HFFc6 (cell line): ENCODE data around the gene SELENOV. TPM values are rescaled to one million over a fixed set of nuclear protein-coding genes. Genes with fewer than 3 reads are reported as not detected.

Experiments
- DNase-seq: peaks from one replicate; pipeline ENCODE4 v3.0.0-alpha.2; 2018
- H3K27ac Mint-ChIP-seq: 2 replicates; pipeline ENCODE4 v1.8.0; 2020; ENCODE audit warnings: mild to moderate bottlenecking, mixed read lengths
- H3K27me3 Mint-ChIP-seq: 2 replicates; pipeline ENCODE4 v1.8.0; 2021; ENCODE audit warnings: mild to moderate bottlenecking, moderate library complexity, mixed read lengths; ENCODE audit not compliant: insufficient read depth
- H3K36me3 Mint-ChIP-seq: 2 replicates; pipeline ENCODE4 v1.8.0; 2021; ENCODE audit warnings: low read depth, mixed read lengths
- H3K4me1 Mint-ChIP-seq: 2 replicates; pipeline ENCODE4 v1.8.0; 2020; ENCODE audit warnings: low read depth, mixed read lengths
- H3K4me3 Mint-ChIP-seq: 2 replicates; pipeline ENCODE4 v1.8.0; 2020; ENCODE audit warnings: mild to moderate bottlenecking, moderate library complexity, mixed read lengths
- H3K9me3 Mint-ChIP-seq: 2 replicates; pipeline ENCODE4 v1.8.0; 2020; ENCODE audit warnings: mild to moderate bottlenecking, mixed read lengths
- total RNA-seq, 6 experiments: library from RNA; stranded (reverse); fragmentation: NEBNext Ultra II Directional; extraction: Animal tissue kit (Norgen Biotek cat#: 25700); gene quantifications; 2 replicates in 1 of 6; 3 replicates in 5 of 6; pipeline ENCODE4 v1.2.3, GENCODE V29; 2021
- TF ChIP-seq, protein P1 (sequence below): fragments of 200-600 bp; sonication (generic); IDR thresholded peaks from 2 replicates; pipeline ENCODE4 v1.5.0; 2021; ENCODE audit warnings: antibody characterized with exemption, mild to moderate bottlenecking

The SELENOV gene
- total RNA-seq, 6 experiments from 2014 or later = not detected

DNA sequence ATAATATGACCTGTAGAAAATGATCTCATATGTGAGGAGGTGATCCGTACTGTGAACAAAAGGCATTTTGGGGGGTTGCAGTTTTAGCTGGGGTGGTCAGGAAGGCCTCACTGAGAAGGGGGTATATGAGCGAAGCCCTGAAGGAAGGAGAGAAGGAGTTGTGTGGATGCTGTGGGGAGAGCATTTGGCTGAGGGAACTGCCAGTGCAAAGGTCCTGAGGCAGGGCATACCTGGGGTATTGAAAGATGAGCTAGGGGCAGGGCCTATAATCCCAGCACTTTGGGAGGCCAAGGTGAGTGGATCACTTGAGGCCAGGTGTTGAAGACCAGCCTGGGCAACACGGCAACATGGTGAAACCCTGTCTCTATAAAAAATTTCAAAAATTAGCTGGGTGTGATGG is 2.5 kb downstream of the SELENOV start:
- peaks cover 41% of the 10 kb centered on the region for H3K27me3 Mint-ChIP-seq
- no peak overlapping the region for H3K27ac Mint-ChIP-seq
- DNase-seq = no peak
- peaks cover 4% of the 10 kb centered on the region; the same call in 1 of the 2 replicates for H3K9me3 Mint-ChIP-seq
- 0 out of 2 replicates have a peak, but pooled peaks cover 4% of the 10 kb centered on the region for H3K36me3 Mint-ChIP-seq
- H3K4me1 Mint-ChIP-seq = no peaks in the 10 kb centered on the region
- TF ChIP-seq, protein P1, sequence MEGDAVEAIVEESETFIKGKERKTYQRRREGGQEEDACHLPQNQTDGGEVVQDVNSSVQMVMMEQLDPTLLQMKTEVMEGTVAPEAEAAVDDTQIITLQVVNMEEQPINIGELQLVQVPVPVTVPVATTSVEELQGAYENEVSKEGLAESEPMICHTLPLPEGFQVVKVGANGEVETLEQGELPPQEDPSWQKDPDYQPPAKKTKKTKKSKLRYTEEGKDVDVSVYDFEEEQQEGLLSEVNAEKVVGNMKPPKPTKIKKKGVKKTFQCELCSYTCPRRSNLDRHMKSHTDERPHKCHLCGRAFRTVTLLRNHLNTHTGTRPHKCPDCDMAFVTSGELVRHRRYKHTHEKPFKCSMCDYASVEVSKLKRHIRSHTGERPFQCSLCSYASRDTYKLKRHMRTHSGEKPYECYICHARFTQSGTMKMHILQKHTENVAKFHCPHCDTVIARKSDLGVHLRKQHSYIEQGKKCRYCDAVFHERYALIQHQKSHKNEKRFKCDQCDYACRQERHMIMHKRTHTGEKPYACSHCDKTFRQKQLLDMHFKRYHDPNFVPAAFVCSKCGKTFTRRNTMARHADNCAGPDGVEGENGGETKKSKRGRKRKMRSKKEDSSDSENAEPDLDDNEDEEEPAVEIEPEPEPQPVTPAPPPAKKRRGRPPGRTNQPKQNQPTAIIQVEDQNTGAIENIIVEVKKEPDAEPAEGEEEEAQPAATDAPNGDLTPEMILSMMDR = no peak
- H3K4me3 Mint-ChIP-seq = no peak overlapping the region

GRCh38 chr19:39518458-39518857 is 3.5 kb downstream of the SELENOV start:
- Mint-ChIP-seq H3K4me3 (no peak overlapping the region), H3K4me1 (no peaks in the 10 kb centered on the region), H3K27ac (no peak overlapping the region), H3K36me3 (0 out of 2 replicates have a peak, but pooled peaks cover 4% of the 10 kb centered on the region), H3K9me3 (peaks cover 4% of the 10 kb centered on the region; the same call in 1 of the 2 replicates), H3K27me3 (peaks cover 41% of the 10 kb centered on the region)
- no peak for DNase-seq
- TF ChIP-seq, protein P1 = no peak

- no peak overlapping the region for H3K4me3 Mint-ChIP-seq
- TF ChIP-seq, protein P1 = no peak
Observed at GRCh38 chr19:39518975-39519374, 4.0 kb downstream of the SELENOV start.

GRCh38 chr19:39520541-39521484 is 5.9 kb downstream of the SELENOV start:
- peaks cover 25% of the 10 kb centered on the region for H3K27me3 Mint-ChIP-seq
- H3K9me3 Mint-ChIP-seq = peaks cover 4% of the 10 kb centered on the region; the same call in 1 of the 2 replicates
- H3K4me3 Mint-ChIP-seq = no peak overlapping the region
- TF ChIP-seq, protein P1 = no peak
- DNase-seq = no peak
- no peaks in the 10 kb centered on the region for H3K36me3 Mint-ChIP-seq
- H3K27ac Mint-ChIP-seq = no peak overlapping the region
- H3K4me1 Mint-ChIP-seq = no peaks in the 10 kb centered on the region

More at GRCh38 chr19:39518975-39519374, 4.0 kb downstream of the SELENOV start:
- Mint-ChIP-seq H3K27me3 (peaks cover 36% of the 10 kb centered on the region), H3K9me3 (peaks cover 4% of the 10 kb centered on the region; the same call in 1 of the 2 replicates), H3K27ac (no peak overlapping the region), H3K36me3 (0 out of 2 replicates have a peak, but pooled peaks cover 4% of the 10 kb centered on the region), H3K4me1 (no peaks in the 10 kb centered on the region)
- no peak for DNase-seq

DNA sequence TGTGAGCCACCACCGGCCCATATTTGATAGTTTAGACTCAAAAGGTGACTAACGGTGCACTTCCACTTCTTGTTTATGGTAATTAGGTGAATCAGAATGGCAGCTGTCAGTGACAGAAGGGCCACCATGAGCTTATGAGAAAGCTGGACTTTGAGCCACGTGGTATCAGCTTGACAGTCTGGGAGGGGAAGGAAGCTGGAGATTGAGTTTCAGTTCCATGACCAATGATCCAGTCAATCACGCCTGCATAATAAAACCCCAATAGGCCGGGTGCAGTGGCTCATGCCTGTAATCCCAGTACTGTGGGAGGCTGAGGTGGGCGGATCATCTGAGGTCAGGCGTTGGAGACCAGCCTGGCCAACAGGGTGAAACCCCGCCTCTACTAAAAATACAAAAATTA is 9.6 kb downstream of the SELENOV start:
- no peak overlapping the region for H3K4me3 Mint-ChIP-seq
- no peak overlapping the region for H3K27ac Mint-ChIP-seq
- H3K36me3 Mint-ChIP-seq = no peaks in the 10 kb centered on the region
- TF ChIP-seq, protein P1 = no peak
- no peaks in the 10 kb centered on the region for H3K9me3 Mint-ChIP-seq
- H3K4me1 Mint-ChIP-seq = no peaks in the 10 kb centered on the region
- DNase-seq = no peak
- H3K27me3 Mint-ChIP-seq = no peaks in the 10 kb centered on the region; the same call in 1 of the 2 replicates
